Measurements from ENCODE around the gene C2orf74.
A peak's percentile ranks its signal among the peaks of the same experiment; 100 is the strongest.
"Not testable (repeated sequence)": the region's sequence is repeated elsewhere in the genome, so short reads cannot be mapped to it uniquely, and the experiment has no call there.

Gene C2orf74

DNA sequence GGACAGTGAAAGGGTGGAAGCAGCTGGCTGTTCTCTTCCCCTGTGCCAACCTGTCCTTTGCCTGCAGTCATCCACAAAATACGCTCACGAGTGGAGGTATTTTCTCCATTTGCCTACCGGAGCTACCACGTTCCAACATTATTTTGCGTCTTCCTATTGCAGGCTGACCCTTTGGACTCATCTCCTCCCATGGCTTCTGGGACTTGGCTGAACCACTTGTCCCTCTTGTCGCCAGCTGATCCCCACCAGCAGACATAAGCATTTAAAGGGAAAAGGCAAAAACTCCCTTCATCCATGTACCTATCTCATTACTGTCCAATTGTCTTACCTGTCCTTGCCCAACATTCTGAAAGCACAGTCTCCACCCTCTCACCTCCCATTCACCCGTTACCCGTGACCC is 13.0 kb downstream of the C2orf74 start:
- DNase-seq, result no peak

DNA sequence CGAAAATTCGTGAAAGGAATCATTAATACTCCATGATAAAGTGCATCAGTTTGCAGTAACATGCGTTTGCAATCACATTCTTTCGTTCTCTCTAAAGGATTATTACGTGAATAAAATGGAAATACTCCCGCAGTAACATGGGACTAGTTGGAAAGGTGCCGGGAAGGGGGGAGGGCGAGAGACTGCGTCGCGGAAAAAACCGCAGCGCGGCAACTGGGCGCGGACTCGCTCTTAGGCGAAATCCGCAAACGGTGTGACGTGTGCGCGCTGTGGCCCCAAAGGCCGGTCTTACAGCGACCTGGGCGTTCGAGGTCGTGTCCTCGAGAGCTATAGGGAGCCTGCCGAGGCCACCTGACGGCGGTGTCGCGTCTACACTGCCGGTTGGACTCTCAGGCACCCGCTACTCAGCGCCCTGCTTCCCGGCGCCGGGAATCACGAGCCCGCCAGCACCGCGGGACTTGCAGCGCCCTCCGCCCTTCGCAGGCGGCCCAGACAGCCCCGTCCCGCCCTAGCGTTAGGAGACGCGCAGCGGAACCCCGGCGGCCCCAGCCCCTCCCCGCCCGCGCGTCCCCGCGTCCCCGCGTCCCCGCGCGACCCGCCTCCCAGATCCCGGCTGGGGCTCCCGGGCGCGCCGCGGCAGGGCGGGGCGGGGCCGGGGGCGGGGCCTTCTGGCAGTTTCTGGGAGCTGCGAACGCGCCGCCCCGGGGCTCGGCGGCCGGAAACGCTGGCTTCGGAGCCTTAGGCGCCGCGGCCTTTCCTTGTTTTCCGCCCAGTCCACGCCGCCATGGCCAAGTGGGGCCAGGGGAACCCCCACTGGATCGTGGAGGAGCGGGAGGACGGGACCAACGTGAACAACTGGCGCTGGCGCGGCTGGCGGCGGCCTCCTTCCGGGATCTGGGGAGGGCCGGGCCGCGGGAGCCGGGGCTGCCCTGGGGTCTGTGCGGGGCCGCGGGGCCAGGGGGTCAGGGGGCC is 15.1 kb downstream of the C2orf74 start:
- DNase-seq, result peak; percentile 88

DNA sequence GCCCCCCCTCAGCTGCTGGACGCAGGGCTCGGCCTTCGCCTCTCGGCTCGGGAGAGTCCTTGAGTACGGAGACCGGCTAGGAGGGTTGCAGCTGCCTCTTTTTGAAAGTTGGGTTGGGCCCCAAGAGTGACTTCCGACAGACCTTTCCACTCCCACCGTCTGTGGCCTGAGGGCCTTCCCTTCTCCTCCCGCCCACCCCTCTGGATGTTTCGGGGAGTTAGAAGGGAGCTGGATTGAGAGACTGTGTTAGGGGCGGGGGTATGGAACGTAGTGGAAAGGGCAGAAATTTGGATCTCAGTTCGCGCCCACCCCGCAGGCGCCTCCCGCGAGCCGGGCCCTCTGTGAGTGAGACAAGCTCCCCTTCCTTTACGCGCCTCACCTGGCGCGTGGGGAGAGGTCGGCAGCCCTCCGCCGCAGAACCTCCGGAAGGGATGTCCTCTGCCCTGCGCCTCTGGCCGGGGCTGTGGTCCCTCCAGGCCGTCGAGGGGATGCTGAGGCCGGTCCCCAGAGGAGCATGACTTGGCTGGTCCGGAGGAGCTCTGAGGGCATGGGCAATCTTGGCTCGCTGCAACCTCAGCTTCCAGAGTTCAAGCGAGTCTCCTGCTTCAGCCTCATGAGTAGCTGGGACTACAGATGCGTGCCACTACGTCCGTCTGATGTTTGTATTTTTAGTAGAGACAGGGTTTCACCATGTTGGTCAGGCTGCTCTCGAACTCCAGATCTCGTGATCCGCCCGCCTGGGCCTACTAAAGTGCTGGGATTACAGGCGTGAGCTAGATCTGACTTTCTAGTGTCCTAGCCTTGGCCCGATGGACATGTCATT is 15.9 kb downstream of the C2orf74 start:
- peak; percentile 33 for DNase-seq

DNA sequence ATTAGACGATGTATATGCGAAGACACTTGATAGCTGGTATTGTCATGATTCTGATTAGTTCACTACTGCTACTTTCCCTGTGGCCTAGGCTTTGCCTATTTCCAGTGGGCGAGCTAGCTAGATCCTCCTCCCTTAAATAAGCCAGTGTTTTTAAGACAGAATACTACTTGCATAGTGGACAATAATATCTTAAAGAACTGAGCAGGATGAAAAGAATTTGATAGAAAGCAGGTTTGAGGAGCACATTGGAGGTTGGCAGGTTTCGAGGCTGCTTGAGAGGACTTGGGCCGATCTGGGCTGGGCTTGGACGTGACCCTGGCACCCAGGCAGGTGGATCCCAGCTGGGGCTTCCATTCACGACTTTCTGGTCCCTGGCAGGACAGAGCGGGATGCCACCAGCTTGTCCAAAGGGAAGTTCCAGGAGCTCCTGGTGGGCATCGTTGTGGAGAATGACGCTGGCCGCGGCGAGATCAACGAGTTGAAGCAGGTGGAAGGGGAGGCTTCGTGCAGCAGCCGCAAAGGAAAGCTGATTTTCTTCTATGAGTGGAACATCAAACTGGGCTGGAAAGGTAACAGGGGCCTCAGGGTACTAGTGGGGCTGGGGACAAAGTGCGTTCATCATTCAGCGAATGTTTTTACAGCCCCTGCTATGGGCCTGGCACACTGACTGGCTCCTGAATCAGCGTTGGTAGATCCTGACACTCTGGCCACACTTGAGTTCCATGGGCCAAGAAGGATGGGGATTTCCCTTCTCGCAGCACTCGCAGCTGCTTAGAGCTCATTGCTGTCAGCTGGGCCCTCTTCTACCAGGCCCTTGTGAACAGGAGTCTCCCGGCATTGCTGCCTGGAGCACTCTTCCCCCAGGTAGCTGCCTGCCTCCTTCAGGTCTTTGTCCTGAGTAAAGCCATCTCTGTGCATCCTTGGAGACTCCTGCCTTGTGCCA is 16.9 kb downstream of the C2orf74 start:
- DNase-seq, result no peak

DNA sequence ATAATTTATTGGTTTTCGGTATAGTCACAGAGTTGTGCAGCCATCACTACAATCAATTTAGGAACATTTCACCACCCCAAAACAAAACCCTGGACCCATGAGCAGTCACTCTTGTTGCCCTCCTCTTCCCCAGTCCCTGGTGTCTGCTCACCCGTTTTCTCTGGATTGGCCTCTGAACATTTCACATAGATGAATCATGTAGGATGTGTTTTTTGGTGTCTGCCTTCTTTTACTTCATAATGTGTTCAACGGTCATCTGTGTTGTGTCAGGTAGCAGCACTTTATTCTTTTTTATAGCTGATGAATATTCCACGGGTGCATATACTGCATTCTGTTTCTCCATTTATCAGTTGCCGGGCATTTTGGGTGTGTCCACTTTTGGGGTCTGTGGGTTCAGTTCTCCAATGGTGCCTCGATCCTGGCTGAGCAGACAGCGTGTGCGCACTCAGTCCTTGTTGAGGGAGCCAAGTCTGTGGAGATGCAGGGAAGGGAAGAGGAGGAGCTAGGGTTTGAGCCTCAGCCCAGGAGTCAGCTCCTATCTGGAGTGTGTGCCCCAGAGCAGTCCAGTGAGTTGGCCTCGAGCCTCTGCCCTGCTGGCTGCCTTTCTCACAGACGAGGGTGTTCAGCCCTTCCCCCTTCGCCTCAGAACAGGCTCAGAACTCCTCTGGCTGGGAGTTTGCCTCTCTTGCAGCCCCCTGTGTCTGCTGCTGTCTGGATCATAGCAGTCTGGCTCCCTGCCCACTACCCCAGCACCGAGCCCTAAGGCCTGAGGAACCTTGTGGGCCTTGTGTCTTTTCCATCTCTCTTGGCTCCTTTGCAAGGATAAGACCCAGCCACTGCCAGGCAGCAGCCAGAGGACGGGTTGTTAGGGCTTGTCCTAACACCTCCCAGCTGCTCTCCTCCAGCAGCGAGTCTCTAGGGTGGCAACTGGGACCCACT is 18.0 kb downstream of the C2orf74 start:
- DNase-seq, result no peak

DNA sequence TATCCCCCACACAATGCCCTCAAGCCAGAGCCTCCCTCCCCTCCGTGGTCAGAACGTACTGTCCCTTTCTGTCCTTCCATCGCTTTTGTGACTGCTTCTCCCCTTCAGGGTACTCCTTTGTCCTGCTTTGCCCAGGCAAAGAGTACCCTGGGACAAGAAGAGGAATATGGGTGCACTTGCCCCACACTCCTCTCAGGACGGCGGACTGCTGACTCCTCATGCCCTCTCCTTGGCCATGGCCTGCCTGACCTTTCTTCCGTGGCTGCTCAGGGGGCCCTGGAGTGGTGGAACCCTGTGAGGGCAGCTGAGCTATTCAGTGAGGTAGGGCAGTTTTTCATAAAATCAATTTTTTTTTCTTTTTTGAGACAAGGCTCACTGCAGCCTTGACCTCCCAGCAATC is 18.7 kb downstream of the C2orf74 start:
- no peak for DNase-seq

DNA sequence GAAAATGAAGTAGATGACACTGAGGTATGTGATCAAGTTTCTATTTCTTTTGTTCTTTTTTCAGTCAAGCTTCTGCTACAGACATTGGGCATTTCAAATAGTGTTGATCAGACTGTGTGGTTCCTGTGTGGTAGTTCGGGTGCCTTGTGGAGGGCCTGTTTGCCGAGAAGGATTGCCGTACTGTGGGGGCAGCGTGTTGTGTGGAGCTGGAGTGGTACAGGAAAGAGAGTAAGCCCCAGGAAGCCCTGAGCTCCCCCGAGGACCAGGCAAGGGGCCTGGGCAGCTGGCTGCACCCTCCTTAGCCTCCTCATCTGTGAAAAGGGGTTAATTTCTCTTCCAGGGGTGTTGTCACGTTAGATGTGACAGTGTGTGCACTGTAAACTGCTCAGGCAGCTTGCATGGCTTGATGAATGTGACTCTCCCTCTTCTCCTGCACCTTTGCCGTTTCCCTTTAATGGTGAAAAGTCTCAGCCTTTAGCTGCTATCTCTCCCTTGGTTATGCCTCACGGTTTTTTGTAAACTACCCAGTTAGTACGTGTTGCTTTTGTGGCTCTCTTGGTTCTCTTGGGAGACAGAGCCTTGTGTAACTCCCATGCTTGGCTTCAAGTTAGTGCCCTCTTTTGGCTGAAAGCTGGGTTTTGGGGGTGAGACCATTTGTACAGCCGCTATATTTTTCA is 19.5 kb downstream of the C2orf74 start:
- no peak for DNase-seq

DNA sequence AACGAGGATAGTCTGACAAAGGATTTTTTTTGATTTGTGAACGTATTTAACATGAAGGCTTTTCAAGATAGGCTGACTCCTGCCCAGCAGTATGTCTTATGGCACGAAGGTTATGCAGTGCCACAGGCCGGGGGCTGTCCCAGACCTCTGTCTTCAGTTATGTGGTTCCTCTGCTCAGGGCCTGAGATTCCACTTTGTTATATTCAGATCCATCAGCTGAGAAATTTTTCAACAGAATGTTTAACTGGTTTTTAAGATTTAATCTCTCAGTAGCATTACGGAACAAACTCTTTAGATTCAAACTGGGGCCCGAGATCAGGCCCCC is 20.0 kb downstream of the C2orf74 start:
- DNase-seq, result no peak

DNA sequence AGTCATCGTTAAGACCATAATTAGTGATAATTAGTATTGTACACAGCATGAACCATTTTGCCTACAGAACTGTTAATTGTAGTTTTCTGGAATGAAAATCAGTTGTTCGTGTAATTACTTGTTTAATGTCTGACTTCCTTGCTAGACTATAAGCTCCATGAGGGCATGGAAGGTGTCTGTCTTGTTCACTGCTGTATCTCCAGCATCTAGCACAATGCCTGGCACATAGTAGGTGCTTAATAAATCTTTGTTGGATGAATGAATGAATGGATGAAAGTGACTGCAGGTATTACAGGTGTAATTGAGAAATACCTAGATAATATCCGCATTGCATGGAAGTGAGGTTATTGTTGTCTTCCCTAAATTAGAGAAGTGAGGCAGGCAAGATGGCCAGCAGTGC is 21.8 kb downstream of the C2orf74 start:
- DNase-seq, result no peak

DNA sequence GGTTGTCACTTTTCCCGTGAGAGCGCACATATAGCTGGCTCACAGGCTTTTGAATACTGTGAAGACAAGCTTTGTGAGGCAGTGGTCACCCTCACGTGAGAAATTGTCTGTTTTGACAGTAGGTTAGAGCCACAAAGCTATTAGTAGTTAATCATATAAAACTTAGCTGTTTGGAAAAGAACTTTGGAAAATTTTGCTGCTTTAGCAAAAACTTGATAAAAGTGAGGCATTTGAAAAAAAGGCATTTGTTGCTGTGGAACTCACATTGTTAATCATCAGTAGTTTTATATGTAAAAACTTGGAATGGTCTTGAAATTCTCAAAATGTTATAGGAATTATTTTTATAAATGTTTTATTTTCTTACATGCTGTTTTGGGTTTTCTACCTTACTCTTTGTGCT is 22.3 kb downstream of the C2orf74 start:
- DNase-seq, result no peak

DNA sequence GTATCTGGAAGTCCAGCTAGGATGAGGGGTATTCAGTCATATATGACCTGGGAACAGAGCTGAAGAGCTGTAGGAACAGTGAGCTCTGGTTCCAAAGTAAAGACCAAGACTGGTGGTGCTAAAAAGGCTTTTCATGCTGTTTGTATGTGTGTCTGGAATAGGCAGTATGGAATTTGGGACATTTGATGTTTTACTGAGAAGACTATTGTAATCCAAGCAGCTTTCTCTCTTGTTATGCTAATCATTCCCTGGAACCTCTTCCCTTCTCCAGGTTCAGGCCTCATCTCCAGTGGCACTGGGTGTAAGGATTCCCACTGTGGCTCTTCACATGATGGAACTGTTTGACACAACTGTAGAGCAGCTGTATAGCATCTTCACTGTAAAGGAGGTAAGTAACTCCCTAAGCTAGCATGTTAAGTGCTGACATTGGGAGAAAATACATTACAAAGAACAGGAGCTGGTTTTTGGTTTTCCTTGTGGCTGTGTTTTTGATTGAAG is 23.3 kb downstream of the C2orf74 start:
- no peak for DNase-seq

DNA sequence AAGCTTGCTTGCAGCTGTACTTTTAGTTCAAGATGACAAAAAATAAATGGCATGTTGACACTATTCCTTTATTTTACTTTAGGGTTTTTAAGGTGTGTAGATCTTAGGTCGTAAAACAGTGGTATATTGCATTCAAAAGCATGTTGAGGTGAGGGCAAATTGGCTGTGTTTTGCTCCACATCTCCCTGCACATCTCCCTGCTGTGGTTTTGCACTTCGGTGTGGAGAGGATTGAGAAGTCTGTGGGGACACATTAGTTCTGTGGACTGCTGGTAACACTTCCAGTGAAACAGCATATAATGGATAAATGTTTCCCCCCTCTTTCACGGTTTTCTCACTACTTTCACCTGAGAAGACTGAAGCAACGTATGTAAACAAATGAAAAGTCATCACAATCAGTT is 25.1 kb downstream of the C2orf74 start:
- DNase-seq, result no peak

DNA sequence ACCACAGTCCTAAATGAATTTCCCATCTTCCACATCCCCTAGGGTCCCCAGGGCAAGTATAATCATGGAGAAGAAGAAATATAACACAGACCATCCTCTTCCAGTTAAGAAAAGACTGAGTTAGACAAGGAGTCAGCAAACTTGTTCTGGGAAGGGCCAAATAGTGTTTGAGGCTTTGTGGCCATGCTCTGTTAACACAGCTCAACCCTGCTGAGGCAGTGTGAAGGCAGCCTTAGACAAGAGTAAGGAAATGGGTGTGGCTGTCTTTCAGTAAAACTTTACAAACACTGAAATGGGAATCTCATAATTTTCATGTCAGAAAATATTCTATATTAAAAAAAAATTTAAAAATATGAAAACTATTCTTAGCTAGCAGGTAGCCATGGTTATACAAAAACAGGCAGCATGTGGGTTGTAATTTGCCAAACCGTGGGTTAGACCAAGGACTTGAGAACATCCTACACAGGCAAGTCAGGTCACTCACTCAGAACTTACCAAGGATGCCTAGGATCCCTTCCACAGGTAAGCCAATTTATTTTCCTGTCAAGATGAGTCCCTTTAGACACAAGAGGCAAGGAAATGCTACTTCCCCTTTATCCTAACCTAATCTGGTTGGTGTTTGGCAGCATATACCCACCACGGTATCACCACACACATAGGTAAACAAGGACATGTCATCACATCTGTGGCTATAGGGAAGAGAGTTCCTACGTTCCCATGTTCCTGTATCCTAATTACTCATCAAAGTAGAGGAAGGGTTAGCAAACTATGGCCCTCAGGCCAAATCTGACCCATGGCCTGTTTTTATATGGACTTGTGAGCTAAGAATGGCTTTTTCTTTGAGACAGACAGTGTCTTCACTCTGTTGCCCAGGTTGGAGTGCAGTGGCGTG is 31.9 kb downstream of the C2orf74 start:
- no peak for DNase-seq

DNA sequence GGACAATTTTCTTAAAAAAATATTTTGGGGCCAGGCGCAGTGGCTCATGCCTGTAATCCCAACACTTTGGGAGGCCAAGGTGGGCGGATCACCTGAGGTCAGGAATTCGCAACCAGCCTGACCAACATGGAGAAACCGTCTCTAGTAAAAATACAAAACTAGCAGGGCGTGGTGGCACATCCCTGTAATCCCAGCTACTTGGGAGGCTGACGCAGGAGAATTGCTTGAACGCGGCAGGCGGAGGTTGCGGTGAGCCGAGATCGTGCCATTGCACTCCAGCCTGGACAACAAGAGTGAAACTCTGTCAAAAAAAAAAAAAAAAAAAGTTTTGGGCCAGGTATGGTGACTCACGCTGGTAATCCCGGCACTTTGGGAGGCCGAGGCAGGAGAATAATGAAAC is 32.7 kb downstream of the C2orf74 start:
- DNase-seq, result not testable (repeated sequence)

DNA sequence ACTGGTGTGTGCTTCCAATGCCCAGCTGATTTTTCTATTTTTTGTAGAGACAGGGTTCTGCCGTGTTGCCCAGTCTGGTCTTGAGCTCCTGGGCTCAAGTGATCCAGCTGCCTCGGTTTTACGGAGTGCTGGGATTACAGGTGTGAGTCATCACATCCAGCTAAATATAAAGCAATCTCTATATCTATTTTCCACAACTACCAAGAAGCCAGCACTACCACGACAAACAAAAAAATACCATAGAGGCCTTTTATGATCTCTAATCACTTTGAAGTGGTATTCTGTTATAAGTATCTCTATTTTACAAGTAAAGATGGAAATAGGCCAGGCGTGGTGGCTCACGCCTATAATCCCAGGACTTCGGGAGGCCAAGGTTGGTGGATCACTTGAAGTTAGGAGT is 34.7 kb downstream of the C2orf74 start:
- no peak for DNase-seq

DNA sequence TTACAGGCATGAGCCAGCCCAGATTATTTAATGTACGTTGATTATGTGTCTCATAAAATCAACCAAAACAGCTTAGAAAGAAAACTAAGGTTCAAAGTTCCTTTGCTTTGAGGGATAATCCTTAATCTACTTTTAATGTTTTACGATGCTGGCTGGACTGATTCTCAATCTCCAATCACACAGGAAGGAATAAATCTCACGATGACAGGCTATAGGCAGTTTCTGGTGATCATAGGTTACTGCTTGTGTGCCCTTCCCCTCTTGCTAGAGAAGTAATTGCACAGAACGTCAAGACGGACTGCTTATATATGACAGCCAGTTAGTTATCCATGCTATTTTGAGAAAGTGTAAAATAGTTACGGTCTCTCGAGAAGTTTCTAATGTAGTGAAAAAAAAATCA is 43.1 kb downstream of the C2orf74 start:
- no peak for DNase-seq

DNA sequence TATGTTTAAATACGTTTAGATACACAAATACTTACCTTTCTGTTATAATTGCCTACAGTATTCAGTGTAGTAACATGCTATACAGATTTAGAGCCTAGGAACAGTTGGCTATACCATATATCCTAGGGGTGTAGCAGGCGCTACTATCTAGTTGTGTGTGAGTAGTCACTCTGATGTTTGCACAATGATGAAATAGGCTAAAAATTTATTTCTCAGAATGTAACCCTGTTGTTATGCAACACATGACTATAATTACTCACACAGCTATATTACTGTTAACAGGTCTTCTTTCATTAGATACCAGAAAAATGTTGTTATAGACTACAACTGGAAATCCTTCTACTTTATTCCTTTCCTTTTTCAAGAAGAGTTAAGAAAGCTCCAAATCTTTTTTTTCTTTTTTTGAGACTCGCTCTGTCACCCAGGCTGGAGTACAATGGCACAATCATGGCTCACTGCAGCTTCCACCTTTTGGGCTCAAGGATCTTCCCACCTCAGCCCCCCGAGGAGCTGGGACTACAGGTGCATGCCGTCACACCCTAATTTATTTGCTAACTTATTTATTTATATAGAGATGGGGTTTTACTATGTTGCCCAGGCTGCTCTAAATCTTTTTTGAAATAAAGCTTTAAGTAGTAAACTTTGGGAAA is 48.5 kb downstream of the C2orf74 start:
- no peak for DNase-seq

DNA sequence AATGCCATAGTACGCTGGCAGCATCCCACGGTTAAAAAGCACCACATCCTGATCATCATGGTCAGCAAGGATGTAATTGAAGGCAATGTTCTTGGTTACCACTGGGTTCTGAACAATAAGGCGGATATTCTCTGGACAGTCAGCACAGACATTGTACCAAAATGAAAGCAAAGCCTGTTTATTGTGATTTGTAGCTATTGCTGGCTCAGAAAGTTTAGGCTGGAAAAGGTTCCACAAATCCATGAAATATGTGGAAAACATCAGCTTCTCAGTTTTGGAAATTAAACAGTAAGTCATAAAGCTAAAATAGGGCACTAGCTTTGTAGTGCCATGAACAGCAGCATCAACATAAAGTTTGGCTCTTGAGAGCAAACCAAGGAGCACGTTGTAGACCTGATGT is 52.2 kb downstream of the C2orf74 start:
- DNase-seq, result no peak
